Tibial nerve (tissue), 4 donors: ENCODE data around the gene NME2. TPM values are rescaled to one million over a fixed set of nuclear protein-coding genes. Genes with fewer than 3 reads are reported as not detected.

Source experiments
- DNase-seq, 2 donors: peaks; one replicate each; pipeline ENCODE4 v3.0.0-alpha.2; 2019; ENCODE audit warnings: low spot score in 2 of 2
- H3K27ac ChIP-seq, 4 donors: fragments of 200-600 bp; sonication (generic) in 3 of 4; one replicate each; pipeline ENCODE4 v1.5.1; 2017 to 2019; ENCODE audit warnings: mild to moderate bottlenecking in 1 of 4
- H3K27me3 ChIP-seq, 2 donors: fragments of 200-600 bp; sonication (generic) in 1 of 2; one replicate each; pipeline versions ENCODE4 v1.5.1 to v1.6.0; 2017 to 2019
- H3K36me3 ChIP-seq, 3 donors: fragments of 200-600 bp; sonication (generic); one replicate each; pipeline ENCODE4 v1.5.1; 2018 to 2019
- H3K4me1 ChIP-seq, 4 donors: fragments of 200-600 bp; sonication (generic) in 3 of 4; one replicate each; pipeline ENCODE4 v1.5.1; 2017 to 2019
- H3K4me3 ChIP-seq, 4 donors: fragments of 200-600 bp; sonication (generic) in 3 of 4; one replicate each; pipeline ENCODE4 v1.5.1; 2017 to 2019; ENCODE audit warnings: mild to moderate bottlenecking in 1 of 4, moderate library complexity in 1 of 4
- H3K9me3 ChIP-seq, 4 donors: fragments of 200-600 bp; sonication (generic) in 3 of 4; one replicate each; pipeline ENCODE4 v1.5.1; 2017 to 2019
- CTCF ChIP-seq, 5 experiments: fragments of 200-600 bp in 3 of 5; fragments of 450-650 bp in 2 of 5; sonication (generic) in 3 of 5; IDR thresholded peaks; one replicate each; pipeline ENCODE4 v1.5.1; 2016 to 2019; ENCODE audit warnings: antibody characterized with exemption in 5 of 5, mild to moderate bottlenecking in 3 of 5, moderate library complexity in 2 of 5
- EP300 ChIP-seq, 2 donors: sonication (generic); formaldehyde crosslinking; IDR thresholded peaks; one replicate each; pipeline ENCODE4 v1.6.1; 2017; ENCODE audit warnings: antibody characterized with exemption in 2 of 2, mild to moderate bottlenecking in 1 of 2
- POLR2A ChIP-seq, 2 donors: fragments of 450-650 bp; IDR thresholded peaks; one replicate each; pipeline ENCODE4 v1.6.1; 2017; ENCODE audit warnings: antibody characterized with exemption in 2 of 2, mild to moderate bottlenecking in 2 of 2, moderate library complexity in 2 of 2
- WGBS, 2 donors: methylation state at CpG; one replicate each; pipeline ENCODE4 v1.1.5; 2018; 5-methylcytosine and 5-hydroxymethylcytosine counted together
- total RNA-seq, 4 donors: library from RNA; depleted of rRNA; stranded (reverse); fragments of >200 nt; gene quantifications; one replicate each; pipeline ENCODE4 v1.1.0, GENCODE V29; 2016

NME2 gene
- total RNA-seq, 4 donors from 2014 or later = 308 to 552 (median 417) TPM

GRCh38 chr17:51144266-51145022 is 21.8 kb upstream of the NME2 start:
- H3K27ac ChIP-seq = peak overlapping the region in 2 of 4 donors; percentile 9 to 29
- H3K4me3 ChIP-seq = no peak overlapping the region
- WGBS, 2 donors = 25 to 27% methylated on average over 6 of the region's 6 CpGs
- H3K4me1 ChIP-seq = peaks cover 0 to 16% (median 0%) of the 10 kb centered on the region in 4 donors
- no peaks in the 10 kb centered on the region for H3K27me3 ChIP-seq
- DNase-seq = no peak
- no peaks in the 10 kb centered on the region for H3K36me3 ChIP-seq
- no peak for TF ChIP-seq EP300 (IDR thresholded peaks at IDR 0.05)
- no peak for TF ChIP-seq POLR2A (IDR thresholded peaks at IDR 0.05)
- TF ChIP-seq CTCF (IDR thresholded peaks at IDR 0.05) = no peak
- H3K9me3 ChIP-seq = no peaks in the 10 kb centered on the region

- H3K27ac ChIP-seq = no peak overlapping the region
- H3K4me3 ChIP-seq = no peak overlapping the region
- no peak for DNase-seq
- WGBS, 2 donors = 64 to 72% methylated on average over 4 of the region's 4 CpGs
- TF ChIP-seq EP300 (IDR thresholded peaks at IDR 0.05) (no peak), POLR2A (IDR thresholded peaks at IDR 0.05) (no peak), CTCF (IDR thresholded peaks at IDR 0.05) (no peak)
- H3K9me3 ChIP-seq = no peaks in the 10 kb centered on the region
- no peaks in the 10 kb centered on the region for H3K36me3 ChIP-seq
- peaks cover 0 to 21% (median 2%) of the 10 kb centered on the region in 4 donors for H3K4me1 ChIP-seq
- H3K27me3 ChIP-seq = no peaks in the 10 kb centered on the region
These were observed 18.6 kb upstream of the NME2 start for GRCh38 chr17:51147650-51148049.

- DNase-seq = no peak
- no peak overlapping the region for H3K4me3 ChIP-seq
- H3K4me1 ChIP-seq = peaks cover 0 to 24% (median 4%) of the 10 kb centered on the region in 4 donors
- no peaks in the 10 kb centered on the region for H3K36me3 ChIP-seq
- 64 to 78% methylated on average over 2 of the region's 2 CpGs for WGBS, 2 donors
- no peaks in the 10 kb centered on the region for H3K27me3 ChIP-seq
- no peaks in the 10 kb centered on the region for H3K9me3 ChIP-seq
- TF ChIP-seq EP300 (IDR thresholded peaks at IDR 0.05) (no peak), POLR2A (IDR thresholded peaks at IDR 0.05) (no peak), CTCF (IDR thresholded peaks at IDR 0.05) (no peak)
- H3K27ac ChIP-seq = no peak overlapping the region
These were observed 17.0 kb upstream of the NME2 start for GRCh38 chr17:51149163-51149562.

GRCh38 chr17:51150932-51151331 is 15.3 kb upstream of the NME2 start:
- 89 to 90% methylated on average over 5 of the region's 5 CpGs for WGBS, 2 donors
- no peak overlapping the region for H3K27ac ChIP-seq
- no peak for TF ChIP-seq EP300 (IDR thresholded peaks at IDR 0.05)
- TF ChIP-seq POLR2A (IDR thresholded peaks at IDR 0.05) = no peak
- no peak for TF ChIP-seq CTCF (IDR thresholded peaks at IDR 0.05)
- H3K27me3 ChIP-seq = no peaks in the 10 kb centered on the region
- no peaks in the 10 kb centered on the region for H3K9me3 ChIP-seq
- H3K4me3 ChIP-seq = no peak overlapping the region
- H3K4me1 ChIP-seq = peaks cover 2 to 26% (median 11%) of the 10 kb centered on the region in 4 donors
- DNase-seq = no peak
- no peaks in the 10 kb centered on the region for H3K36me3 ChIP-seq

GRCh38 chr17:51152766-51153209 is 13.4 kb upstream of the NME2 start:
- peak overlapping the region; percentile 20 to 81 (median 60) for H3K4me3 ChIP-seq
- peaks cover 0 to 17% (median 0%) of the 10 kb centered on the region in 3 donors for H3K36me3 ChIP-seq

More at GRCh38 chr17:51152766-51153209, 13.4 kb upstream of the NME2 start:
- Histone ChIP-seq H3K9me3 (no peaks in the 10 kb centered on the region), H3K27me3 (no peaks in the 10 kb centered on the region), H3K4me1 (peaks cover 2 to 26% (median 11%) of the 10 kb centered on the region in 4 donors), H3K27ac (peak overlapping the region; percentile 77 to 94 (median 87))
- TF ChIP-seq CTCF (IDR thresholded peaks at IDR 0.05) (no peak), POLR2A (IDR thresholded peaks at IDR 0.05) (no peak), EP300 (IDR thresholded peaks at IDR 0.05) (no peak)
- WGBS, 2 donors = 10 to 13% methylated on average over 8 of the region's 8 CpGs
- DNase-seq = no peak
